Colonic mucosa (tissue), 4 donors: ENCODE results near the gene MKNK2. TPM values are rescaled to one million over a fixed set of nuclear protein-coding genes. Genes with fewer than 3 reads are reported as not detected.
"Not testable (repeated sequence)": the region's sequence is repeated elsewhere in the genome, so short reads cannot be mapped to it uniquely, and the experiment has no call there.

Experiments
- DNase-seq: peaks from one replicate; pipeline ENCODE4 v3.0.0-alpha.2; 2020
- H3K27ac ChIP-seq: fragments of 200-600 bp; one replicate; pipeline ENCODE4 v1.8.0; 2021
- H3K27me3 ChIP-seq: fragments of 200-600 bp; one replicate; pipeline ENCODE4 v1.8.0; 2021
- H3K36me3 ChIP-seq: fragments of 200-600 bp; one replicate; pipeline ENCODE4 v1.8.0; 2021
- H3K4me1 ChIP-seq: fragments of 200-600 bp; one replicate; pipeline ENCODE4 v1.8.0; 2021; ENCODE audit warnings: mild to moderate bottlenecking
- H3K4me3 ChIP-seq: fragments of 200-600 bp; one replicate; pipeline ENCODE4 v1.8.0; 2021
- H3K9ac ChIP-seq, 2 donors: one replicate each; pipeline ENCODE4 v1.7.0; 2013; ENCODE audit warnings: control low read depth in 2 of 2, low read depth in 2 of 2, low read length in 2 of 2
- H3K9me3 ChIP-seq: fragments of 200-600 bp; one replicate; pipeline ENCODE4 v1.8.0; 2021
- intact Hi-C: fragments of 100-400 bp; cut with DNase I; formaldehyde crosslinking; loops from one replicate; pipeline ENCODE4 v1.14.1; 2022
- total RNA-seq, 2 donors: library from RNA; stranded (reverse); fragmentation: NEBNext Ultra II Directional in 1 of 2; extraction: Animal tissue kit (Norgen Biotek cat#: 25700) in 1 of 2; gene quantifications; one replicate each; pipeline ENCODE4 v1.2.1, GENCODE V29; 2021
- TF ChIP-seq, protein P1 (sequence below): fragments of 200-600 bp; IDR thresholded peaks from one replicate; pipeline ENCODE4 v1.8.0; 2022; ENCODE audit warnings: antibody characterized with exemption, mild to moderate bottlenecking
- donor health status: healthy.
- donor health status: DM: no; HTN: no; CAD: no.
- donor health status: DM: no; HTN: no; CAD: no.

The MKNK2 gene
- total RNA-seq, 2 donors from 2014 or later, result 358 to 589 TPM

- H3K27me3 ChIP-seq, result no peaks in the 10 kb centered on the region
- H3K27ac ChIP-seq, result peak overlapping the region; percentile 30
- peaks cover 2% of the 10 kb centered on the region for H3K4me1 ChIP-seq
- H3K4me3 ChIP-seq, result peak overlapping the region; percentile 39
- intact Hi-C loops, result no loop called here
- no peaks in the 10 kb centered on the region for H3K36me3 ChIP-seq
- H3K9me3 ChIP-seq, result no peaks in the 10 kb centered on the region
- TF ChIP-seq, protein P1, sequence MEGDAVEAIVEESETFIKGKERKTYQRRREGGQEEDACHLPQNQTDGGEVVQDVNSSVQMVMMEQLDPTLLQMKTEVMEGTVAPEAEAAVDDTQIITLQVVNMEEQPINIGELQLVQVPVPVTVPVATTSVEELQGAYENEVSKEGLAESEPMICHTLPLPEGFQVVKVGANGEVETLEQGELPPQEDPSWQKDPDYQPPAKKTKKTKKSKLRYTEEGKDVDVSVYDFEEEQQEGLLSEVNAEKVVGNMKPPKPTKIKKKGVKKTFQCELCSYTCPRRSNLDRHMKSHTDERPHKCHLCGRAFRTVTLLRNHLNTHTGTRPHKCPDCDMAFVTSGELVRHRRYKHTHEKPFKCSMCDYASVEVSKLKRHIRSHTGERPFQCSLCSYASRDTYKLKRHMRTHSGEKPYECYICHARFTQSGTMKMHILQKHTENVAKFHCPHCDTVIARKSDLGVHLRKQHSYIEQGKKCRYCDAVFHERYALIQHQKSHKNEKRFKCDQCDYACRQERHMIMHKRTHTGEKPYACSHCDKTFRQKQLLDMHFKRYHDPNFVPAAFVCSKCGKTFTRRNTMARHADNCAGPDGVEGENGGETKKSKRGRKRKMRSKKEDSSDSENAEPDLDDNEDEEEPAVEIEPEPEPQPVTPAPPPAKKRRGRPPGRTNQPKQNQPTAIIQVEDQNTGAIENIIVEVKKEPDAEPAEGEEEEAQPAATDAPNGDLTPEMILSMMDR, result no peak
- no peak for DNase-seq
- peak overlapping the region; percentile 58 to 64 for H3K9ac ChIP-seq
Observed at GRCh38 chr19:2097203-2097885, 46.3 kb upstream of the MKNK2 start.

DNA sequence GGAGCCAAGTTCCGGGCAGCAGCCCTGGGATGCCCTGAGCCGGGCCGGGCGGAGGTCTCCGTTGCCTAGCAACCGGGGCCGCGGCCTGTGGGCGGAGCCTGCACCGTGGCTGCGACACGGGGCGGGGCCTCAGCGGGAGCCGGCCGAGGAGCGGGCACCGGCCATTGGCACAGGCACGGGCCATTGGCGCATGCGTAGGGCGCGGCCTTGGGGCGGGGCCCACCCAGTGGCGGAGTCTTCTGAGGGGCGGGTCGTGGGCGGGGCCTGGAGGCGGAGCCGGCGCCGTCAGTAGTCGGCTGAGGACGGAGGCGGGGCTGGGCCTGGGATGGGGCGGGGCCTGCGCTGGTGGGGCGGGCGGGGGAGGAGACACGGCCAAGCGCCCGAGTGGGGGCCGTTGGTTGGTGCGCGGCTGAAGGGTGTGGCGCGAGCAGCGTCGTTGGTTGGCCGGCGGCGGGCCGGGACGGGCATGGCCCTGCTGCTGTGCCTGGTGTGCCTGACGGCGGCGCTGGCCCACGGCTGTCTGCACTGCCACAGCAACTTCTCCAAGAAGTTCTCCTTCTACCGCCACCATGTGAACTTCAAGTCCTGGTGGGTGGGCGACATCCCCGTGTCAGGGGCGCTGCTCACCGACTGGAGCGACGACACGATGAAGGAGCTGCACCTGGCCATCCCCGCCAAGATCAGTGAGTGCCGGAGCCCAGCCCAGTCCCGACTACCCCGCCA is 45.6 kb upstream of the MKNK2 start, which contains the start of gene IZUMO4:
Gene IZUMO4, plus strand, starts transcription at position 436 of the 723 bp plus-strand sequence. Its CDS starts 31 bp downstream, at position 467.
- intact Hi-C loops, result no loop called here
- Histone ChIP-seq H3K4me1 (peaks cover 2% of the 10 kb centered on the region), H3K27ac (peak within 1 kb of the TSS; percentile 94), H3K9ac (peak within 1 kb of the TSS; percentile 60 to 87), H3K4me3 (peak within 1 kb of the TSS; percentile 44), H3K9me3 (no peaks in the 10 kb centered on the region), H3K36me3 (no peaks in the 10 kb centered on the region), H3K27me3 (no peaks in the 10 kb centered on the region)
- TF ChIP-seq, protein P1, result no peak
- peak; percentile 99 for DNase-seq

DNA sequence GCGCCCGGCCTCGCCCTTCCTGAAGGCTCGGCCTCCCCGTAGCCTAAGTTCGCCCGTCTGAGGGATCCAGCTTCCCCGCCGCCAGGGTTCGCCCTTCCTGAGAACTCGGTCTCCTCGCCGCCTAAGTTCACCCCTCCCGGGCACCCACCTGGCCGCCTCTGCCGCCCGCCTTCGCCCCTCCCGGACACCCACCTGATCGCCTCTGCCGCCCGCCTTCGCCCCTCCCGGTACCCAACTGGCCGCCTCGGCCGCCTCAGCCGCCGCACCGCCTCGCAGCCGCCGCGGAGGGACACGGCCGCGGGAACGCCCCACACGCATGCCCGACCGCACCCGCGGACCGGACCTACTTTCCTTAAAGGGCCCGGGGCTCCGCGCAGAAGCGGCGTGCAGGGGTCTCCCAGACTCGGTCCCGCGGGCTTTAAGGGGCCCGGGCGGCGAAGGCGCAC is 45.0 kb upstream of the MKNK2 start, which contains the start of gene MOB3A:
Gene MOB3A, minus strand, starts transcription at position 293 of the 446 bp plus-strand sequence. CDS start 17,766 bp downstream, outside the sequence.
- Histone ChIP-seq H3K4me1 (peaks cover 2% of the 10 kb centered on the region), H3K27ac (peak within 1 kb of the TSS; percentile 94), H3K27me3 (no peaks in the 10 kb centered on the region), H3K36me3 (no peaks in the 10 kb centered on the region), H3K9ac (peak within 1 kb of the TSS; percentile 60 to 87), H3K9me3 (no peaks in the 10 kb centered on the region), H3K4me3 (peak within 1 kb of the TSS; percentile 44)
- TF ChIP-seq, protein P1, result peak; percentile 14
- intact Hi-C loops, result no loop called here
- DNase-seq, result peak; percentile 87

DNA sequence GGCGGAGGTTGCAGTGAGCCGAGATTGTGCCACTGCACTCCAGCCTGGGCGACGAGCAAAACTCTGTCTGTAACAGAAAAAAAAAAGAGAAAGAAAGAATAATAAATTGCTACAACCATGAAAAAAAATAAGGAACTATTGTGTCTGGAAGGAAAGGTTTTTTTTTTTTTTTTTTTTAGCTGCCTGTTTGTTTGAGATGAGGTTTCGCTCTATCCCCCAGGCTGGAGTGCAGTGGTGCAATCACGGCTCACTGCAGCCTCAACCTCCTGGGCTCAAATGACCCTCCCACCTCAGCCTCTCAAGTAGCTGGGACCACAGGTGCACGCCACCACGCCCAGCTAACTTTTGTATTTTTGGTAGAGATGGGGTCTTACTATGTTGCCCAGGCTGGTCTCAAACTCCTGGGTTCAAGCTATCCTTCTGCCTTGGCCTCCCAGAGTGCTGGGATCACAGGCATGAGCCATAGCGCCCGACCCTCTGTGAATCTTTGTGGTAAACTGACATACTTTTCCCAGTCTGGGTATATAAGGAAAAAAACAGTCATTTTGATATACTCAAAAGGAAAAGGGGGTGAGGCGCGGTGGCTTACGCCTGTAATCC is 41.0 kb upstream of the MKNK2 start:
- not testable (repeated sequence) for H3K9me3 ChIP-seq, H3K4me3 ChIP-seq

DNA sequence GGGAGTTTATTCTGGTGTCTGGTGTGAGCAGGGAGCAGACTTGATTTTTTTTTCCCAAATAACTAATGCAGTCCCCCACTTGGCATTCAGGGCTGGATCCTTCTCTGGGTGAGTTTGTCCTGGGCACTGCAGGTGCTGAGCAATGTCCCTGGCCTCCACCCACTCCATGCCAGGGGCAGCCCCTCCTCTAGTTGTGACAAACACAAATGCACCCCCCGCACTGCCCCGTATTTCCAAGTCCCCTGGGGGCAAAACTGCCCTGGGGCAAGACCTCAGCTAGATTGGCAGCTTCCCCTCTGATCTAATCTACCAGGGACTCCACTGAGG is 38.6 kb upstream of the MKNK2 start:
- H3K4me1 ChIP-seq, result peaks cover 7% of the 10 kb centered on the region
- peak overlapping the region in 1 of 2 donors; percentile 61 for H3K9ac ChIP-seq

More for the DNA sequence above, 41.0 kb upstream of the MKNK2 start:
- H3K27me3 ChIP-seq, H3K4me1 ChIP-seq, DNase-seq, H3K9ac ChIP-seq, H3K36me3 ChIP-seq, intact Hi-C loops: not testable (repeated sequence)
- H3K27ac ChIP-seq, result peak overlapping the region; percentile 38

More for the DNA sequence above, 38.6 kb upstream of the MKNK2 start:
- DNase-seq, result no peak
- H3K4me3 ChIP-seq, result no peak overlapping the region
- no peaks in the 10 kb centered on the region for H3K27me3 ChIP-seq
- H3K9me3 ChIP-seq, result no peaks in the 10 kb centered on the region
- TF ChIP-seq, protein P1, result no peak
- H3K36me3 ChIP-seq, result no peaks in the 10 kb centered on the region
- intact Hi-C loops, result no loop called here
- H3K27ac ChIP-seq, result peak overlapping the region; percentile 48
